ENCODE measurements around the gene GREB1L. TPM values are rescaled to one million over a fixed set of nuclear protein-coding genes. Genes with fewer than 3 reads are reported as not detected.

Gene GREB1L
- total and polyA plus RNA-seq, 10 of the 15 experiments (the other 5 are each of a cell fraction or from before 2014, with no cell fraction given), result under 0.01 to 0.11 (median 0.03) TPM; not detected in 1

- in situ Hi-C loops (cut with MboI), result loop anchor here (5.0 to 10.0 kb wide), 2 partner anchors 467 to 1215 kb away; no protein-coding TSS in a partner anchor
- 85% methylated on average over 15 of the region's 15 CpGs for WGBS (ENCODE audit: insufficient coverage, insufficient replicate concordance, low lambda C conversion rate, missing lambda C conversion rate)
- ChIA-PET RAD21 (ENCODE audit: unreplicated experiment) (interaction anchor here (0.9 to 1.6 kb wide), 3 partner anchors 361 to 466 kb away, joined by 3 to 9 read pairs (median 4); no protein-coding TSS in a partner anchor), CTCF (interaction anchor here (0.6 to 3.4 kb wide), 13 partner anchors 11 to 503 kb away, joined by 3 to 16 read pairs (median 5); partner anchors contain the start of gene ESCO1), SMC1A (ENCODE audit: uncharacterized antibody, unreplicated experiment) (interaction anchor here (0.8 to 1.1 kb wide), 3 partner anchors 10 to 363 kb away, joined by 3 read pairs; no protein-coding TSS in a partner anchor), POLR2A (no interaction called here)
- H3K4me2 ChIP-seq (ENCODE audit: control insufficient read depth, insufficient read depth), result no peak overlapping the region
- no peaks in the 10 kb centered on the region for H3K4me1 ChIP-seq (ENCODE audit: control insufficient read depth, insufficient read depth, low read length)
- intact Hi-C loops (cut with micrococcal nuclease; ENCODE audit: unreplicated experiment), result loop anchor here (1.0 to 10.0 kb wide), 5 partner anchors 45 to 466 kb away; no protein-coding TSS in a partner anchor
- H4K20me1 ChIP-seq (ENCODE audit: control insufficient read depth, insufficient read depth), result no peaks in the 10 kb centered on the region
- H2AFZ ChIP-seq (ENCODE audit: control insufficient read depth, low read depth, low read length), result no peak overlapping the region
- H3K27me3 ChIP-seq (replicated peaks in 1 of 2; ENCODE audit: control insufficient read depth in 2 of 2, insufficient read depth in 2 of 2, low read length in 1 of 2), result no peaks in the 10 kb centered on the region
- no TSS peak for BruUV-seq (replicated peaks)
- H3K36me3 ChIP-seq (ENCODE audit: control insufficient read depth in 2 of 2, insufficient read depth in 2 of 2, low read length in 1 of 2), result no peaks in the 10 kb centered on the region
- TF ChIP-seq TAF1 (IDR thresholded peaks at IDR 0.05; ENCODE audit: borderline replicate concordance, low read depth, low read length), result no peak
- TF ChIP-seq CEBPB (IDR thresholded peaks at IDR 0.05; ENCODE audit: borderline replicate concordance in 1 of 2, low read depth in 2 of 2, low read length in 2 of 2), result no peak
- no peak for TF ChIP-seq CUX1 (IDR thresholded peaks at IDR 0.05; ENCODE audit: insufficient replicate concordance, low read depth, low read length)
- no peak for TF ChIP-seq LARP7 (IDR thresholded peaks at IDR 0.05)
- no peak for TF ChIP-seq STAT3 (IDR thresholded peaks at IDR 0.05; ENCODE audit: low read depth, low read length)
- no peak for TF ChIP-seq RB1 (IDR thresholded peaks at IDR 0.05; ENCODE audit: borderline replicate concordance)
- DNase-seq (ENCODE audit: low read depth, low spot score), result no peak
- H3K4me3 ChIP-seq, result no peak overlapping the region
- H3K9ac ChIP-seq (ENCODE audit: control insufficient read depth, insufficient read depth, low read length), result no peak overlapping the region
- no peaks in the 10 kb centered on the region for H3K79me2 ChIP-seq (ENCODE audit: control insufficient read depth, insufficient read depth, low read length)
- no peak for FAIRE-seq
- no peak for ATAC-seq
- H3K27ac ChIP-seq (ENCODE audit: control insufficient read depth, insufficient read depth), result no peak overlapping the region
- no peaks in the 10 kb centered on the region for H3K9me3 ChIP-seq (replicated peaks; ENCODE audit: control insufficient read depth, insufficient read depth, low read length)
Observed at GRCh38 chr18:21489919-21490495, 248.0 kb downstream of the GREB1L start.

All from GM12878 (cell line).